ENCODE measurements around the gene ANXA7.

GRCh38 chr10:73413528-73414229 lies at the start of gene ANXA7:
- TF ChIP-seq EZH2 (IDR thresholded peaks at IDR 0.05): no peak
- peak; percentile 65; the same call in 1 of the 2 replicates for TF ChIP-seq POLR2AphosphoS5 (IDR thresholded peaks at IDR 0.05; ENCODE audit: borderline replicate concordance, low read depth, low read length)
